ENCODE measurements around the gene FTO.

FTO gene

DNA sequence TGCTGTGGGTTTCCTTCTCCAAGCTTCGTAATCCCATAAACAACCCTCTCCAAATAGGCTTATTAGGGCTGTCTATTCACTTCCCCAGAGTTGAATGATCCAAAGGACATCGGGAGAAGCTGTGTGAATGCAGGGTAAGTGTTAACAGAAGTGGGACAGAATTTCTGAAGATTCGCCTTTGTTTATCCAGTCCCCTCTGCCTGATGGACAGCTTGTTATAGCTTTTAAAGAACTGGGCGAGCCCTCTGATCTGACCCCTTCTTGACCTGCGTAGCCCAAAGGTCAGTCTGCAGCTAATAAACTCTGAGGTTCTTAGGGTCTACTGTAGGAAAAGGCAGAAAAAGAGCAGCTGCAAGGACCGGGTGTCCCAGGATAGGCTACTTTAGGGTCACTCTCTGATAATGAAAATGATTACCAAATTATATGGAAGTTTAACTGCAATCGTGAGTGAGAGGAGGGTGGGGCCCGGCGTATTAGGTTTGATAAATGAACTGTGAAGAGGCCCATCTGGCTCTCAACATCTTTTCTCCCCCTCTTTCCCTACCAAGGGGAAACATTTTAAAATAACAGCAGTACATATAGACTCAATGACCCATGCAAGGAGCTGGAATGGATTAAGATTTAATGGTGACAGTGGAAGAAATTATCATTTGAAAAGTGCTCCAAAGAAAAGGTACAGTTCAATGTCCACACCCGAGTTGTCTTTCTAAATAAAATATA lies 233.4 kb downstream of the FTO start:
- DNase-seq (ENCODE audit: low read depth): no peak

GRCh38 chr16:53944025-53944424 lies 240.1 kb downstream of the FTO start:
- DNase-seq (ENCODE audit: low read depth): no peak

DNA sequence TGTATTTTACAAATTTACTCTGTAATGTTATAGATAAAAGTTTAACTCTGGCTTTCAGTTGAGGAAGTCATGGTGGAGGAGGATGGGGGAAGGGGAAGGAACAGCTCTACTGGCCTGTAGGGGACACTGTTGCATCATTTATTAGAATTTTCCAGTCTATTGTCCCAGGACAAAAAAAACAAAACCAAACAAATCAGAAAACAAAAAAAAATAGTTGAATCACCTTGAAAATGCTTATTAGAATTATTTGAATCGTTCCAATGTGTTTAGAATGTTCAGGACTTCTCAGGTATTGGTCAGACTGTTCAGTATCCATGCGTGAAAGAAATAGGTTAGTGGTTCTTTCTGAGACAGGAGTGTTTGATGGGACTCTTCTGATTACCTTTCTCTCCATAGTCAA lies 242.0 kb downstream of the FTO start:
- DNase-seq (ENCODE audit: low read depth): peak; percentile 34

DNA sequence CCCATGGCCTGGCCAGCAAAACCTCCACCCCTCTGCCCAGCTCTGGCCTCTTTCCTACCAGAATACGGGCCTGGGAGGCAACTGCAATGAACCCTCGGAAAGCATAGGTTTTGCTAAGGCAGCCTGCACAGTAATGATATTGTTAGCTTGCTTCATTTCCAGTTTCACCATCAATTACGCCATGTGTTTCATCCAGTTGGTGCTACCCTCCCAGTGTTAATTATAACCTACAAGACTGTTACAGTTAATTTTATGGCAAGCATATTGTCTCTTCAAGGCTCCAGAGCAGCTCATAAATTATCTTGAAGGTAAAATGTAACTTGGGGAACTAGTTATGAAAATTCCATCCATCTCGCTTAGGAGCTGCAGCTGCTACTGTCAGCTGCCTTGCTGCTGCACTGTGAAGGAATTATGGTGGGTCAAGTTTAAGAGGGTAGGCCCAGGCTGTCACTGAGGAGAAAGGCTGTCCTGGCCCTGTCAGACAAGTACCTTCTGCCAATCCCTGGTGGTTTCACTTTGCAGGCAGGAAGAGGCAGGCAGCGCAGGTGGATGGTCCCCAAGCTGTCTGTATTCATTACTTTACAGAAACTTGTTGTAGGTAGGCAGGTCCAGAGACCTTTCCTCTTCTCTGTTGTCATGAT lies 242.9 kb downstream of the FTO start:
- DNase-seq (ENCODE audit: low read depth): no peak

DNA sequence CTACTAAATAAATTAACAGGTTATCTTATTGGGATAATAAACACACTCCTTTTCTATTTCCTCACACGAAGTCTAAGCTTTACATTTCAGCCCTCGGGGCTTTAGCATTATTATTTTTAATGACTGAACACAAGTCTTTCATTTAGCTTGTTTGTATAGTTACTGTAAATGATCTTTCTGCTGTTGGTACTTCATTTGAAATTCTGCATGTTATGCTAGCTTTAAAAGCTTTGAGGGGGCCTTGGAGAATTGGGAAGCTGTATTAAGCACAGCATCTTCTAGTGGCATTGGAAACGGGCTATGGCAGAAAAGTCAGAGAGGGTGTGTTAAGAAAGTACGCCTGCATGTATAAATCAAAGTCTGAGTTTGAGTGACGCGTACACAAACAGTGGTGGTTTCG lies 243.7 kb downstream of the FTO start:
- no peak for DNase-seq (ENCODE audit: low read depth)

DNA sequence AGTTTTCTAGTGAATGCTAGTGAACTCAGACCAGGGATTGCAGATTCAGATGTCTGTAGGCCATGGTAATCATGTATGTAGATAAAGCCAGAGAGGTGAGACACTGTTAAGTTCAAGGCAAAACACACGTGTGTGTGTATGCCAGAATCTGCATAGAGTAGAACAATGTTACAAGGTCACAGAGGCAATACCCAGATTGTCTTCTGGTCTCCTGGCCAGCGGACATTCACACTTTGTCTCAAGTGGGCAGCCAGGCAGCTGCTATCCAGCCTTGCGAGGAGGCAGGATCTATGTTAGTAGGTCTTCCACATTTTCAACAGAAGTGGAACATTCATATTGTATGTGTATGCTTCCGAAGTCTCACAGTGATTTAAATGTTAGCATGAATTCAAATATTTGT lies 244.4 kb downstream of the FTO start:
- no peak for DNase-seq (ENCODE audit: low read depth)

GRCh38 chr16:53948734-53949430 lies 244.9 kb downstream of the FTO start:
- DNase-seq (ENCODE audit: low read depth): no peak

GRCh38 chr16:53949715-53950410 lies 245.9 kb downstream of the FTO start:
- no peak for DNase-seq (ENCODE audit: low read depth)

DNA sequence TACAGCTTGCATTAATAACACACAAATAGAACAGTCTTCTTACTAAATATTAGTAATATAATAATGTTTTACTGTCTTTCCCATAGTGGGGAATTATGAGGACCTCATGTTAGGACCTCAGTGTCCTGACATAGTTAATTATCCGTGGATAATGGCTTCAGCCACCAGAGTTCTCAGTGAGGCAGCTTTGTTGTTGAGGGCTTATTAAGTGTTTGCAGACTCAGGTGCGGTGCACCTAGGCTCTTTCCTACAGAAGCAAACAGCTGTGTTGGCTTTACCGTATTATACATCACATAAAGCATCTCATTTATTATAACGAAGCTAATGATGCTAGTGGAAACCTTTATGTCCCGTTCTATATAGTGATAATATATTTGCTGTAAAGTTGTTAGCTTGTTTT lies 246.7 kb downstream of the FTO start:
- no peak for DNase-seq (ENCODE audit: low read depth)

DNA sequence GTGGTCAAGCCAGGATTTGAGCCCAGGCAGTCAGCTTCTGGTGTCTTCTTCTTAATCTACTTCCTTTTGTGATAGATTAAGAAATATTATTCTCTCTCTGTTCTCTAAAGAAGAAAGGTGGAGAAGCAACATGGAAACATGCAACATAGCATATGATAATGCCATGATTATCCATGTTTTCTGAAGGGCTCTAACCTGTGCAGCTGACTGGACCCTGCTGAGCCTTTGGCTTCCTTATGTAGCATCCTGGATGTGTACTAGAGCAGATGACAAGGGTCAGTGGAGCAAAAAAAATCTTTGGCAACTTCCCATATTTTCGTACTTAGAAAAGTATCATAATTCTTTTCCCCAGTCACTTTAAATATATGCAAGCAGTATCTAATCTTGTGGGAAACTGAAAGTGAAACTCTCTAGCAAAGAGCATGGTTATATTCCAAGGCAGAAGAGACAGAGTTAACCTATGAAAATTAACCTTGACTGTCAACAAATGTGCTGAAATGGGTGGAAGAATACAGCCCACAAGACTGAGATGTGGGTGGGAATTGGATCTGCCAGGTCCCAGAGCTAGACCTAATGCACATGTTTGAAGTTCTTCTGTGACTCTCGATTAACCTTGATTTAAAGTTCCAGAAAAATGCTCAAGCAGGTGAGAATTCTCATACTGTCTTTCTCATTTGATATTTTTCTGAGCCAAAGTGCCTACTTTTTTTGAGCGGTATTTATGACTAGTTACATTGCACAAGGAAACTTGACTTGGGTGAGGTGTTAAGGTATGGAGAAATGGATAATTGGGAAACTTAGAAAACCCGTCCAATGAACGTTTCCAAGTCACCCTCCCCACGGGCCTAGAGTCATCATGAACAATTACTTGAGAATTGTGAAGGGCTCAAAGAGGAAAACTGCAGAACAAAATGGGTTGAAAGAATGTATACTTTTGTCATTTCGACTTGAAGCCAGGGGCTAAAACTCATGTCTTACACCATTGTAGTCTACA lies 248.6 kb downstream of the FTO start:
- DNase-seq (ENCODE audit: low read depth): no peak

DNA sequence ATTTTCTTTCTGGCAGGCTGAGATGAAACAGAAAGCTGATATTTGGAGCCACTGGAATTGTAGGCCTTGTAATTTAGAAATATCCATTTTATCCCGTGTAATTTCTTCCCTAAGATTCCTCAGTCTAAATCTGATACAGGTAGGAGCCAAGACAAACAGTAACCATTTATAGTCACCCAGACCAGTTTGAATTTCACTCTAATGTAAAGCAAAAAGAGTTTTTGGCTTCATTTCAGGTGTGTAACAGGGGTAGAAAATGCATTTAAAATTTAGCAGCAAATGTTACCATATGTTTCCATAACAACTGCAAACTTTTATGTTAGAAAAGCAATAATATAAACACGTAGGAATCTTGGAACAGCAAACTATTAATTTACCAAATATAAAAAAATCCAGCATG lies 249.4 kb downstream of the FTO start:
- DNase-seq (ENCODE audit: low read depth): no peak

DNA sequence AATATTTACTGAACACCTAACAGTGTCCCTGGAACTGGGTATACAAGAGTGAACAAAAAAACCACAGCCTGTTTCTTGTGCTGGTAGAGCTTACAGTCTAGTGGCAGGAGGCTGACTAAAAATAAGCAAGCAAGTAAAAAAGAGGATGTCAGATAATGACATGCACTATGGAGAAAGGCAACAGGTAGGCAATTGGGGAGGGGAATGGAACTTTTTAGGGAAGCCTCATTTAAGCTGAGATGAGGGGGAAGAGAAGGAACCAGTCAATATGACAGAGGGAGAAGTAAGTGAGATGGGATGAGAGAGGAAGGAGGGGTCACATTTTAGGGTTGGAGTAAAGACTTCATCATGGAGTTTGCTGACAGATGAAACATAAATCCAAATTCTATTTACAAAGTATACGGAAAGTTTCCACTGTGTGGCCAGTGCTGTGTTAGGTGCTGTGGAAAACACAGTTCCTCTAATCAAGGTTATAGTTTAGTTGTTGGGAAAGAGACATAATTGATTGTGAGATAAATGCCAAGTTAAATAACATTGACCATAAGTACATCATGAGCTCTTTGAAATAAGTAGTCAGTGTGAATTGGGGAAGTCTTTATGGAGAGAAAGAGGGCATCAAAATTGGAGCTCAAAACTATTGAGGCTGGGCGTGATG lies 251.4 kb downstream of the FTO start:
- DNase-seq (ENCODE audit: low read depth): no peak

- no peak for DNase-seq (ENCODE audit: low read depth)
Measured at GRCh38 chr16:53958341-53958880, 254.5 kb downstream of the FTO start.

DNA sequence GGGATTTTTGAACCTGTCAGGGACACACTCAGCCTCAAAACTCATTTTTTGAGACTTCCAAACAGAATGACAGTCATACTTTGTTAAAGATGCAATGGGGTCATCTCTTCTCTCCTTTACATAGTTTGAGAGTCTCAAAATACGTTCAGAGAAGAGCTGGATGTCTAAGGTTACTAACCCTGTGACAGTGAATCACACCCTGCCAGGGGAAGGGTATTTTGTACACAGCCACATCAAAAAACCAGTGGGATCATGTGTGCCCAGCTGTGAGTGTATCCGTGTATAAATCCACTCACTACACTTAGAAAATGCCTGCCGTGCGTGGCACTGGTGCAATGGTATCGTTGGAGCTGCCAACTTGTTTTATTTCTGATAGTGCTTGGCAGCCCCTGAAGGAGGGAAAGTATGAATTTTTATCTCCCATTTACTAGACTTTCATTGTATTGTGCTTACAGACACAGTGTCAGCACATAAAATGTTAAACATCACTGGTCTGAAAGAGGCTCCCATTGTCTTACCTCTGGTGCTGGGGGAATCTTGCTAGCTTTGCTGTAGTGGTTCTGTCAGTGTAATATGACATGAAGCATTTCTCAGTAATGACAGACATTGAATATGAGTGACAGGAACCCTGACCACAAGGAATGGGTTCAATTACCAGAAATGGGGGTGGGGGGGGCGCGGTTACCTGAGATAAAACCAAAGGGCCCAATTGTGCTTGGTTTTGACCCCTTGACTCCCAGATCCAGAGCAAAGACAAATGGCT lies 256.3 kb downstream of the FTO start:
- no peak for DNase-seq (ENCODE audit: low read depth)

DNA sequence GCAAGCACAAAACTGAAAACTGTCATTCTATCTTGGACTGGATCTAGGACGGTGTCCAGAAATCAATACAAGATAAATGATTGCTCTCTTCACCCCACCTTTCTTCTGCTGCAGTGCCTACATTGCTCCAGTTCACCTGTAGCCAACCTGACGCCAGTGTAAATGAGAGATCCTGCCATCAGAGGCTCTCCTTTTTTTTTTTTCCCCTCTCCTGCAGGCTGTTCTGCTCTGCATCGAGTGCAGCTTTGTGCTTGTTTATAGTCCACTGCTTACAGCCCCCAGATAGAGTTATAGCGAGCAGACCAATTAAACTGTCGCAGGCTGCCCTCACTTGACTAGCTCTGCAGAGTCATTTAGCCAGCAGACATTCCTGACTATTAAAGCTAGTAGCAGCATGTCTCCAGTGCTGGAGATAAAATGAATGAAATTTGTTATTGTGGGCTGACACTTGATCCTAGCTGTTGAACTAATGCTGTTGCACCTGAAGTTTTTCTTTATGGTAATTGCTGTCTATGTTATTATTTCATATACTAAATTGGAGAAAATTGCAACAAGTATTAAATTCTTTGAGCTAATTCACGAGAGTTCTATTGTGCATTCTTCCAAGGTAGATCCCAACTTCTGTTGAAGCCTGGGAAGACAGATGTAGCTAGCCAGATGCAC lies 257.1 kb downstream of the FTO start:
- no peak for DNase-seq (ENCODE audit: low read depth)

DNA sequence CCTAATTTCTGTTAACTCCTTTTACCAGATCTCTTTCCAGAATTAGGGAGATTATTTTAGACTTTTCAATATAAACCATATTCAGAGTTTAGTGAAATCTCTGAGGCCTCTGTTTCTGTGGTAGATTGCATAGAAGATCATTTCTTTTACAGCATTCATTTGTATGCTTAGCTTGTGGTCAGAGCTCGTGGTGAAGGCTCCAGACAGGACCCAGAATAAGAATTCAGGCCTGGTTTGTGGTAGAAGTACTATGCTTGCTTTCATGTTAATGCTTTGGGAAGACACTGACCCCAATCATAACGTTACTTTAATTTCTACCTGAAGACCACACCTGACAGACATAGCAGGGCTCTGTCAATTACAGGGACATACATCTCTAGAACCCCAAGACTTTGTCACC lies 258.1 kb downstream of the FTO start:
- DNase-seq (ENCODE audit: low read depth): no peak

DNA sequence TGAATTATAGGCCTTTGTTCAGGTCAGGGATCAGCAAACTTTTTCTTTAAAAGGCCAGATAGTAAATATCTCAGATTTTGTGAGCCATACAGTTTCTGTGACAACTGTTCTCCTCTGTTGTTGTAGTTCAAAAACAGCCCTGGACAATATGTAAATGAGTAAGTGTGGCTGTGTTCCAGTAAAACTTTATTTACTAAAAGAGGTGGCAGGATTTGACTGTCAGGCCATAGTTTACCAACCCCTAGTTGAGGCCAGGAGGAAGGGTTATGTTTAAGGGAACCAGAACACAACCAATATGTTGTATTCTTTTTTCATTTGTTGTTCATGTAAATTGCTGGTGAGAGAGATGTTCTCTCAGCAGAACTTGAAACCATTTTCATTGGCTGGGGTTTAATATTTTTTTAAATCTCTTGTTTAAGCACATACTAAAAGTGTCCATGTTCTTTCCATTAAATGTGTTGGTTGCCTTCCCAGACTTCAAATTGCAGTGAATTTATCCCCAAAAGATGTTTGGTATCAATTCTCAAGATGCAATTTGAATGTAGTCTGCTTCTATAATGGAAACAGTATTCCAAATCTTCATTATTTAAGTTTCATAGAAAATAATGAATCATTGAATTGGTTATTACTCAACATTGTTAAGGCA lies 260.3 kb downstream of the FTO start:
- no peak for DNase-seq (ENCODE audit: low read depth)

- DNase-seq (ENCODE audit: low read depth): no peak
Measured at GRCh38 chr16:53966821-53967571, 263.0 kb downstream of the FTO start.
